H1 (cell line): ENCODE results near the gene CDC73. TPM values are rescaled to one million over a fixed set of nuclear protein-coding genes. Genes with fewer than 3 reads are reported as not detected.

Source experiments
- CTCF ChIA-PET: fragments of 300-600 bp; sonication (Branson Sonifier 250); formaldehyde crosslinking; loops from one replicate; lab custom pipeline; 2021; ENCODE audit not compliant: partially characterized antibody; lab: Charles Lee
- POLR2A ChIA-PET: fragments of 300-600 bp; sonication (Branson Sonifier 250); formaldehyde crosslinking; loops from one replicate; lab custom pipeline; 2021; ENCODE audit warnings: inconsistent platforms; ENCODE audit not compliant: partially characterized antibody; lab: Charles Lee
- DNase-seq, 2 experiments: peaks; one replicate each; pipeline versions ENCODE4 v3.0.0 to v3.0.0-alpha.2; 2010 to 2022; ENCODE audit warnings: low spot score in 2 of 2, low read depth in 1 of 2, mixed read lengths in 1 of 2
- FAIRE-seq: peaks from 2 replicates; lab custom pipeline; 2011; peaks lifted over from hg19 to GRCh38; lab: Jason Lieb, UNC
- H2AFZ ChIP-seq: 2 replicates; pipeline ENCODE4 v1.8.1; 2012; ENCODE audit warnings: low read length, inconsistent platforms
- H2AK5ac ChIP-seq: 2 replicates; pipeline ENCODE4 v1.6.1; 2013; ENCODE audit warnings: low read depth, low read length
- H2BK120ac ChIP-seq: replicated peaks from 2 replicates; pipeline ENCODE3; 2013; ENCODE audit warnings: low read depth, low read length, inconsistent platforms
- H2BK12ac ChIP-seq: 2 replicates; pipeline ENCODE4 v1.6.1; 2013; ENCODE audit warnings: low read depth, low read length
- H2BK15ac ChIP-seq: 2 replicates; pipeline ENCODE4 v1.6.1; 2013; ENCODE audit warnings: low read length
- H2BK20ac ChIP-seq: 2 replicates; pipeline ENCODE4 v1.6.1; 2013; ENCODE audit warnings: low read length
- H2BK5ac ChIP-seq: 2 replicates; pipeline ENCODE4 v1.6.1; 2013; ENCODE audit warnings: low read depth, low read length
- H3K14ac ChIP-seq: 2 replicates; pipeline ENCODE4 v1.6.1; 2013; ENCODE audit warnings: inconsistent platforms; ENCODE audit not compliant: insufficient read length
- H3K18ac ChIP-seq: 2 replicates; pipeline ENCODE4 v1.6.1; 2013; ENCODE audit warnings: low read length; ENCODE audit errors: extremely low read depth
- H3K23ac ChIP-seq: 2 replicates; pipeline ENCODE4 v1.6.1; 2013; ENCODE audit warnings: inconsistent platforms; ENCODE audit not compliant: insufficient read length
- H3K23me2 ChIP-seq: 2 replicates; pipeline ENCODE4 v1.6.1; 2013; ENCODE audit warnings: low read depth, low read length
- H3K27ac ChIP-seq: 2 replicates; pipeline ENCODE4 v1.6.1; 2011; ENCODE audit warnings: low read depth, low read length, inconsistent platforms
- H3K27me3 ChIP-seq, 4 experiments: replicated peaks in 1 of 4; 1 replicate in 1 of 4; 2 replicates in 3 of 4; pipeline versions ENCODE4 v1.6.1 to v1.8.1; 2011 to 2013; ENCODE audit warnings: low read length in 3 of 4, mild to moderate bottlenecking in 3 of 4, inconsistent platforms in 2 of 4, mixed read lengths in 2 of 4, moderate library complexity in 1 of 4; ENCODE audit not compliant: control insufficient read depth in 3 of 4, insufficient read depth in 3 of 4; ENCODE audit errors: extremely low read depth in 1 of 4
- H3K36me3 ChIP-seq, 4 experiments: 2 replicates each; pipeline versions ENCODE4 v1.6.1 to v1.8.1; 2011 to 2013; ENCODE audit warnings: mild to moderate bottlenecking in 4 of 4, low read length in 3 of 4, moderate library complexity in 2 of 4, control low read depth in 1 of 4, inconsistent platforms in 1 of 4; ENCODE audit not compliant: insufficient read depth in 4 of 4, control insufficient read depth in 2 of 4
- H3K4ac ChIP-seq: replicated peaks from 2 replicates; pipeline ENCODE3; 2013; ENCODE audit warnings: low read length, low read depth, mixed read lengths, inconsistent platforms; ENCODE audit not compliant: insufficient read length
- H3K4me1 ChIP-seq, 4 experiments: replicated peaks in 1 of 4; 1 replicate in 1 of 4; 2 replicates in 3 of 4; pipeline versions ENCODE4 v1.6.1 to v1.8.1; 2011 to 2013; ENCODE audit warnings: low read length in 3 of 4, inconsistent platforms in 2 of 4, mixed read lengths in 1 of 4; ENCODE audit not compliant: insufficient read depth in 4 of 4, control insufficient read depth in 3 of 4
- H3K4me2 ChIP-seq, 2 experiments: 2 replicates each; pipeline versions ENCODE4 v1.6.1 to v1.8.1; 2011 to 2013; ENCODE audit warnings: low read depth in 2 of 2, low read length in 2 of 2, control low read depth in 1 of 2, inconsistent platforms in 1 of 2, mild to moderate bottlenecking in 1 of 2; ENCODE audit not compliant: insufficient read depth in 1 of 2
- H3K4me3 ChIP-seq, 4 experiments: fragments of 200-600, 300-600 bp in 1 of 4; sonication (generic), shearing (Covaris generic), sonication (Bioruptor Twin) in 1 of 4; 2 replicates each; pipeline versions ENCODE4 v1.5.1 to v1.8.1; 2011 to 2016; ENCODE audit warnings: low read length in 4 of 4, low read depth in 3 of 4, control low read depth in 2 of 4, inconsistent platforms in 2 of 4, mild to moderate bottlenecking in 2 of 4, mixed read lengths in 1 of 4, moderate library complexity in 1 of 4; ENCODE audit not compliant: insufficient read depth in 2 of 4; ENCODE audit errors: extremely low read depth in 1 of 4
- H3K56ac ChIP-seq: replicated peaks from 2 replicates; pipeline ENCODE3; 2013; ENCODE audit warnings: low read depth, mild to moderate bottlenecking, mixed read lengths, low read length, inconsistent platforms; ENCODE audit not compliant: insufficient read length
- H3K79me1 ChIP-seq: 2 replicates; pipeline ENCODE4 v1.6.1; 2013; ENCODE audit warnings: low read depth, low read length, control low read depth
- H3K79me2 ChIP-seq, 2 experiments: 2 replicates each; pipeline versions ENCODE4 v1.6.1 to v1.8.1; 2012 to 2013; ENCODE audit warnings: low read length in 2 of 2, mild to moderate bottlenecking in 2 of 2, inconsistent platforms in 1 of 2; ENCODE audit not compliant: insufficient read depth in 2 of 2, control insufficient read depth in 1 of 2
- H3K9ac ChIP-seq, 4 experiments: replicated peaks in 1 of 4; 1 replicate in 1 of 4; 2 replicates in 3 of 4; pipeline versions ENCODE4 v1.6.1 to v1.8.1; 2011 to 2013; ENCODE audit warnings: low read depth in 3 of 4, low read length in 3 of 4, control low read depth in 2 of 4, mild to moderate bottlenecking in 2 of 4, moderate library complexity in 2 of 4, inconsistent platforms in 1 of 4; ENCODE audit errors: extremely low read depth in 1 of 4
- H3K9me3 ChIP-seq, 2 experiments: 2 replicates each; pipeline versions ENCODE4 v1.6.1 to v1.8.1; 2012 to 2013; ENCODE audit warnings: mild to moderate bottlenecking in 2 of 2, moderate library complexity in 2 of 2, control low read depth in 1 of 2, inconsistent platforms in 1 of 2, low read depth in 1 of 2, low read length in 1 of 2, mixed read lengths in 1 of 2; ENCODE audit not compliant: insufficient read depth in 2 of 2
- H4K20me1 ChIP-seq, 2 experiments: replicated peaks in 1 of 2; 2 replicates each; pipeline versions ENCODE3 to v1.8.1; 2011 to 2013; ENCODE audit warnings: inconsistent platforms in 2 of 2, low read length in 2 of 2, mild to moderate bottlenecking in 1 of 2; ENCODE audit not compliant: insufficient read depth in 2 of 2, control insufficient read depth in 1 of 2
- H4K5ac ChIP-seq: 2 replicates; pipeline ENCODE4 v1.6.1; 2013; ENCODE audit warnings: low read length, low read depth, mixed read lengths, inconsistent platforms; ENCODE audit not compliant: insufficient read length
- H4K8ac ChIP-seq: 2 replicates; pipeline ENCODE4 v1.8.0; 2013; ENCODE audit warnings: mild to moderate bottlenecking, moderate library complexity, low read length, inconsistent platforms; ENCODE audit not compliant: insufficient read depth; ENCODE audit errors: extremely low read depth
- H4K91ac ChIP-seq: replicated peaks from 2 replicates; pipeline ENCODE3; 2013; ENCODE audit warnings: low read length, mixed read lengths, inconsistent platforms; ENCODE audit not compliant: insufficient read length
- BACH1 ChIP-seq: IDR thresholded peaks from 2 replicates; pipeline ENCODE4 v1.6.1; 2012; ENCODE audit warnings: low read length, improper control_type of control experiment
- BCL11A ChIP-seq, 2 experiments: IDR thresholded peaks; one replicate each; pipeline ENCODE4 v1.6.1; 2011; ENCODE audit warnings: low read depth in 2 of 2, low read length in 2 of 2, mild to moderate bottlenecking in 2 of 2
- BRCA1 ChIP-seq: IDR thresholded peaks from 2 replicates; pipeline ENCODE4 v1.6.1; 2012; ENCODE audit warnings: low read depth, low read length, improper control_type of control experiment
- CHD1 ChIP-seq: IDR thresholded peaks from 2 replicates; pipeline ENCODE4 v1.6.1; 2012; ENCODE audit warnings: low read depth, low read length, improper control_type of control experiment
- EGR1 ChIP-seq: IDR thresholded peaks from 2 replicates; pipeline ENCODE4 v1.6.1; 2011; ENCODE audit warnings: low read depth, low read length, borderline replicate concordance
- EP300 ChIP-seq, 2 experiments: IDR thresholded peaks; 1 replicate in 1 of 2; 2 replicates in 1 of 2; pipeline ENCODE4 v1.6.1; 2011 to 2012; ENCODE audit warnings: low read depth in 2 of 2, low read length in 2 of 2, mild to moderate bottlenecking in 2 of 2, borderline replicate concordance in 1 of 2, inconsistent platforms in 1 of 2, moderate library complexity in 1 of 2
- HDAC6 ChIP-seq: IDR thresholded peaks from one replicate; pipeline ENCODE4 v1.7.1; 2012; ENCODE audit warnings: low read depth, mild to moderate bottlenecking, inconsistent platforms, low read length, moderate library complexity
- JUND ChIP-seq: IDR thresholded peaks from 2 replicates; pipeline ENCODE4 v1.6.1; 2011; ENCODE audit warnings: mild to moderate bottlenecking, improper control_type of control experiment, low read length
- KDM4A ChIP-seq: IDR thresholded peaks from one replicate; pipeline ENCODE4 v1.7.1; 2012; ENCODE audit warnings: low read depth, mild to moderate bottlenecking, moderate library complexity, low read length, inconsistent platforms; ENCODE audit not compliant: severe bottlenecking
- POLR2A ChIP-seq, 2 experiments: IDR thresholded peaks; 1 replicate in 1 of 2; 2 replicates in 1 of 2; pipeline ENCODE4 v1.6.1; 2011; ENCODE audit warnings: low read depth in 2 of 2, low read length in 2 of 2, mild to moderate bottlenecking in 2 of 2; ENCODE audit errors: control extremely low read depth in 1 of 2
- RXRA ChIP-seq: IDR thresholded peaks from 2 replicates; pipeline ENCODE4 v1.6.1; 2011; ENCODE audit warnings: low read depth, mild to moderate bottlenecking, low read length, moderate library complexity; ENCODE audit not compliant: insufficient read depth
- SIN3A ChIP-seq, 2 experiments: IDR thresholded peaks in 1 of 2; conservative IDR thresholded peaks in 1 of 2; 2 replicates each; pipeline ENCODE4 v1.6.1; 2011 to 2012; ENCODE audit warnings: low read length in 2 of 2, improper control_type of control experiment in 1 of 2, low read depth in 1 of 2, mild to moderate bottlenecking in 1 of 2
- SP1 ChIP-seq: IDR thresholded peaks from 2 replicates; pipeline ENCODE4 v1.6.1; 2011; ENCODE audit warnings: low read depth, low read length
- TBP ChIP-seq: IDR thresholded peaks from 2 replicates; pipeline ENCODE4 v1.6.1; 2011; ENCODE audit warnings: low read depth, low read length, improper control_type of control experiment
- polyA plus RNA-seq, 7 experiments: library from polyadenylated mRNA; depleted of rRNA in 3 of 7; stranded (reverse) in 5 of 7; unstranded in 2 of 7; fragments of >200 nt in 5 of 7; fragments of 200-250 nt in 2 of 7; gene quantifications; 1 replicate in 5 of 7; 2 replicates in 1 of 7; 4 replicates in 1 of 7; pipeline versions ENCODE4 v1.2.1 to v1.2.3, GENCODE V29; 2011 to 2013; ENCODE audit warnings: missing spikeins in 2 of 7, mixed read lengths in 2 of 7
- total RNA-seq: library from RNA; stranded (reverse); fragmentation: NEBNext Ultra II Directional; extraction: Animal tissue kit (Norgen Biotek cat#: 25700); gene quantifications from 2 replicates; pipeline ENCODE4 v1.2.1, GENCODE V29; 2021

Gene CDC73
- total and polyA plus RNA-seq, 2 of the 8 experiments (the other 6 are each of a cell fraction or from before 2014, with no cell fraction given): 9.8 to 64.0 TPM

DNA sequence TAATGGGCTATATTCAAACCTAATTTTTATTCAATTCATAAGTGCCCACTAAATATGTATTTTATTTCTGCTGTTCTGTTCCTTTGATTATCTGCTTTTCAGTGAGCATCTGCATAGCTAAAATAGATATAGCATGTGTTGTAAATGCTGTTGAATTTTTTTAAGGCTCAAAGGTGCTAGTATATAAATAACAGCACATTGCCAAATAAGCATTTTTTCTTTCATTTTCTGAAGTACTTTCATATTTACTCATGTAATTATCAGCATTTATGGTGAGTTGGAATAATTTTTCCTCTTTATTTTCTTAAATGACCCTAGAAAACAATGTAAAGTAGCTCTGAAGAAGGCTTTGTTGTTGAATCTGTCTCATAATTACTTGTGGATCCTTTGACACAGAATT lies 134.2 kb downstream of the CDC73 start:
- Histone ChIP-seq H4K20me1 (no peaks in the 10 kb centered on the region), H3K4ac (no peak overlapping the region), H3K18ac (no peak overlapping the region), H2BK15ac (no peak overlapping the region), H3K9me3 (no peaks in the 10 kb centered on the region), H2BK5ac (no peak overlapping the region), H2AK5ac (no peak overlapping the region), H3K27me3 (no peaks in the 10 kb centered on the region), H3K56ac (no peak overlapping the region), H3K79me2 (no peaks in the 10 kb centered on the region), H3K9ac (no peak overlapping the region), H3K36me3 (no peaks in the 10 kb centered on the region; a peak in 1 of 8 replicates), H2BK120ac (no peak overlapping the region), H3K4me2 (no peak overlapping the region), H3K4me3 (no peak overlapping the region), H2BK12ac (no peak overlapping the region), H4K8ac (no peak overlapping the region), H2AFZ (no peak overlapping the region), H3K23ac (no peak overlapping the region), H2BK20ac (no peak overlapping the region), H4K91ac (no peak overlapping the region), H4K5ac (no peak overlapping the region), H3K23me2 (no peaks in the 10 kb centered on the region; the same call in 1 of the 2 replicates), H3K27ac (no peak overlapping the region), H3K14ac (no peak overlapping the region), H3K4me1 (0 out of 7 replicates have a peak, but pooled peaks cover 0 to 2% (median 0%) of the 10 kb centered on the region in 4 experiments), H3K79me1 (no peaks in the 10 kb centered on the region)
- DNase-seq (no peak), FAIRE-seq (no peak)
- CTCF ChIA-PET: interaction anchor here (0.6 to 2.9 kb wide), 4 partner anchors 11 to 399 kb away, joined by 3 to 11 read pairs (median 4); no protein-coding TSS in a partner anchor
- POLR2A ChIA-PET: no interaction called here
- TF ChIP-seq JUND (no peak), SP1 (no peak), RXRA (no peak), BCL11A (IDR thresholded peaks at IDR 0.05; ENCODE audit: low read depth in 2 of 2, low read length in 2 of 2) (no peak), HDAC6 (no peak), EP300 (IDR thresholded peaks at IDR 0.05; ENCODE audit: borderline replicate concordance in 1 of 2, low read depth in 2 of 2, low read length in 2 of 2) (no peak), BRCA1 (no peak), BACH1 (no peak), TBP (no peak), EGR1 (no peak), POLR2A (IDR thresholded peaks at IDR 0.05; ENCODE audit: control extremely low read depth in 1 of 2, low read depth in 2 of 2, low read length in 2 of 2) (no peak), KDM4A (no peak), SIN3A (conservative IDR thresholded peaks at IDR 0.05 in 1 of 2, IDR thresholded peaks at IDR 0.05 in 1 of 2; ENCODE audit: low read depth in 1 of 2, low read length in 2 of 2) (no peak), CHD1 (no peak)
